Neural cell (in vitro differentiated cells): ENCODE measurements around the gene LGI4.

Experiments used
- EP300 ChIP-seq: fragments of 450-650 bp; conservative IDR thresholded peaks from 2 replicates; pipeline ENCODE4 v1.6.1; 2014; ENCODE audit warnings: antibody characterized with exemption, mild to moderate bottlenecking, moderate library complexity; ENCODE audit not compliant: poor library complexity, severe bottlenecking
- EZH2 ChIP-seq: fragments of 200-600, 300-800 bp; shearing (Covaris generic), sonication (generic); IDR thresholded peaks from 2 replicates; pipeline ENCODE4 v1.6.1; 2014; ENCODE audit warnings: antibody characterized with exemption, low read length, borderline replicate concordance, mild to moderate bottlenecking; ENCODE audit not compliant: insufficient read depth, poor library complexity, severe bottlenecking
- POLR2AphosphoS5 ChIP-seq: IDR thresholded peaks from 2 replicates; pipeline ENCODE4 v1.6.1; 2012
- RAD21 ChIP-seq: fragments of 450-650 bp; conservative IDR thresholded peaks from 2 replicates; pipeline ENCODE4 v1.6.1; 2014; ENCODE audit warnings: antibody characterized with exemption, mild to moderate bottlenecking, moderate library complexity
- TAF1 ChIP-seq: IDR thresholded peaks from 2 replicates; pipeline ENCODE4 v1.6.1; 2012; ENCODE audit warnings: low read depth
- TF ChIP-seq, protein P1 (sequence below): fragments of 450-650 bp; IDR thresholded peaks from 2 replicates; pipeline ENCODE4 v1.5.1; 2014; ENCODE audit warnings: antibody characterized with exemption, mild to moderate bottlenecking, moderate library complexity; ENCODE audit not compliant: poor library complexity, severe bottlenecking
- TF ChIP-seq, protein P2 (sequence below): IDR thresholded peaks from 2 replicates; pipeline ENCODE4 v1.6.1; 2012; ENCODE audit warnings: borderline replicate concordance

DNA sequence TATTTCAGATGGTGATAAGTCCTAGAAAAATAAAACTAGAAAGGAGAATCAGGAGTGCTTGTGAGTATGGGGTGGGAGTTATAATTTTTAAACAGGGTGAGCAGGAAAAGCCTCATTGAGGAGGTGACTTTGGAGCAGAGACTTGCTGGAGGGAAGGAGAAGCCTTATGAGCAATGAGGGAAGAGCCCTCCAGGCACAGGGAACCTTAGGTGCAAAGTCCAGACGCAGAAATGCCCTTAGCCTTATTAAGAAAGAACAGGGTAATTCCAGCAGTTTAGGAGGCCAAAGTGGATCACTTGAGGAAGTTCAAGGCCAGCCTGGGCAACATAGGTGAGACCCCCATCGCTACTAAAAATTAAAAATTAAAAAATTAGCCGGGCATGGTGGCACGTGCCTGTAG lies 40.2 kb downstream of the LGI4 start:
- TF ChIP-seq, protein P1, sequence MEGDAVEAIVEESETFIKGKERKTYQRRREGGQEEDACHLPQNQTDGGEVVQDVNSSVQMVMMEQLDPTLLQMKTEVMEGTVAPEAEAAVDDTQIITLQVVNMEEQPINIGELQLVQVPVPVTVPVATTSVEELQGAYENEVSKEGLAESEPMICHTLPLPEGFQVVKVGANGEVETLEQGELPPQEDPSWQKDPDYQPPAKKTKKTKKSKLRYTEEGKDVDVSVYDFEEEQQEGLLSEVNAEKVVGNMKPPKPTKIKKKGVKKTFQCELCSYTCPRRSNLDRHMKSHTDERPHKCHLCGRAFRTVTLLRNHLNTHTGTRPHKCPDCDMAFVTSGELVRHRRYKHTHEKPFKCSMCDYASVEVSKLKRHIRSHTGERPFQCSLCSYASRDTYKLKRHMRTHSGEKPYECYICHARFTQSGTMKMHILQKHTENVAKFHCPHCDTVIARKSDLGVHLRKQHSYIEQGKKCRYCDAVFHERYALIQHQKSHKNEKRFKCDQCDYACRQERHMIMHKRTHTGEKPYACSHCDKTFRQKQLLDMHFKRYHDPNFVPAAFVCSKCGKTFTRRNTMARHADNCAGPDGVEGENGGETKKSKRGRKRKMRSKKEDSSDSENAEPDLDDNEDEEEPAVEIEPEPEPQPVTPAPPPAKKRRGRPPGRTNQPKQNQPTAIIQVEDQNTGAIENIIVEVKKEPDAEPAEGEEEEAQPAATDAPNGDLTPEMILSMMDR = no peak
- no peak for TF ChIP-seq EZH2
- TF ChIP-seq EP300 = no peak
- TF ChIP-seq, protein P2, sequence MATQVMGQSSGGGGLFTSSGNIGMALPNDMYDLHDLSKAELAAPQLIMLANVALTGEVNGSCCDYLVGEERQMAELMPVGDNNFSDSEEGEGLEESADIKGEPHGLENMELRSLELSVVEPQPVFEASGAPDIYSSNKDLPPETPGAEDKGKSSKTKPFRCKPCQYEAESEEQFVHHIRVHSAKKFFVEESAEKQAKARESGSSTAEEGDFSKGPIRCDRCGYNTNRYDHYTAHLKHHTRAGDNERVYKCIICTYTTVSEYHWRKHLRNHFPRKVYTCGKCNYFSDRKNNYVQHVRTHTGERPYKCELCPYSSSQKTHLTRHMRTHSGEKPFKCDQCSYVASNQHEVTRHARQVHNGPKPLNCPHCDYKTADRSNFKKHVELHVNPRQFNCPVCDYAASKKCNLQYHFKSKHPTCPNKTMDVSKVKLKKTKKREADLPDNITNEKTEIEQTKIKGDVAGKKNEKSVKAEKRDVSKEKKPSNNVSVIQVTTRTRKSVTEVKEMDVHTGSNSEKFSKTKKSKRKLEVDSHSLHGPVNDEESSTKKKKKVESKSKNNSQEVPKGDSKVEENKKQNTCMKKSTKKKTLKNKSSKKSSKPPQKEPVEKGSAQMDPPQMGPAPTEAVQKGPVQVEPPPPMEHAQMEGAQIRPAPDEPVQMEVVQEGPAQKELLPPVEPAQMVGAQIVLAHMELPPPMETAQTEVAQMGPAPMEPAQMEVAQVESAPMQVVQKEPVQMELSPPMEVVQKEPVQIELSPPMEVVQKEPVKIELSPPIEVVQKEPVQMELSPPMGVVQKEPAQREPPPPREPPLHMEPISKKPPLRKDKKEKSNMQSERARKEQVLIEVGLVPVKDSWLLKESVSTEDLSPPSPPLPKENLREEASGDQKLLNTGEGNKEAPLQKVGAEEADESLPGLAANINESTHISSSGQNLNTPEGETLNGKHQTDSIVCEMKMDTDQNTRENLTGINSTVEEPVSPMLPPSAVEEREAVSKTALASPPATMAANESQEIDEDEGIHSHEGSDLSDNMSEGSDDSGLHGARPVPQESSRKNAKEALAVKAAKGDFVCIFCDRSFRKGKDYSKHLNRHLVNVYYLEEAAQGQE = no peak
- no peak for TF ChIP-seq POLR2AphosphoS5
- TF ChIP-seq RAD21 = no peak
- no peak for TF ChIP-seq TAF1
